PC-3 (cell line): Measurements from ENCODE around the gene TRPM8.

Experiments used
- CTCF ChIP-seq: fragments of 300-600 bp; sonication (generic); conservative IDR thresholded peaks from 2 replicates; pipeline ENCODE4 v1.5.1; 2017; ENCODE audit warnings: antibody characterized with exemption, low read depth, mild to moderate bottlenecking, low read length
- EZH2 ChIP-seq: fragments of 300-600 bp; sonication (generic); IDR thresholded peaks from one replicate; pipeline ENCODE4 v1.6.1; 2017; ENCODE audit warnings: antibody characterized with exemption, mild to moderate bottlenecking, low read length; ENCODE audit not compliant: unreplicated experiment
- EZH2phosphoT487 ChIP-seq: fragments of 300-600 bp; sonication (generic); IDR thresholded peaks from 2 replicates; pipeline ENCODE4 v1.6.1; 2018; ENCODE audit warnings: mild to moderate bottlenecking, antibody characterized with exemption, low read length, borderline replicate concordance

GRCh38 chr2:234026693-234027254 lies 109.6 kb downstream of the TRPM8 start:
- no peak for TF ChIP-seq CTCF
- TF ChIP-seq EZH2 = no peak
- TF ChIP-seq EZH2phosphoT487 = no peak
